ENCODE data around the gene PCCA.

PCCA gene

GRCh38 chr13:100392709-100393630 is 304.1 kb downstream of the PCCA start:
- H2BK12ac ChIP-seq (ENCODE audit: low read length in 2 of 2): peak overlapping the region; percentile 37 to 84
- WGBS: 50% methylated on average over 11 of the region's 12 CpGs
- no peaks in the 10 kb centered on the region for H3K9me3 ChIP-seq (ENCODE audit: control insufficient read depth, low read length)
- H3K23ac ChIP-seq (ENCODE audit: low read length in 2 of 2): no peak overlapping the region
- H3K27me3 ChIP-seq (ENCODE audit: control insufficient read depth in 1 of 2, insufficient read depth in 1 of 2, low read length in 2 of 2): no peaks in the 10 kb centered on the region
- no peak overlapping the region for H2AK5ac ChIP-seq (ENCODE audit: low read length, severe bottlenecking)
- peaks cover 18% of the 10 kb centered on the region for H3K79me1 ChIP-seq (replicated peaks; ENCODE audit: low read length, poor library complexity, severe bottlenecking)
- H3K36me3 ChIP-seq (ENCODE audit: control insufficient read depth in 1 of 2, insufficient read depth in 2 of 2, low read depth in 1 of 2, low read length in 2 of 2): peaks cover 0 to 9% of the 10 kb centered on the region in 2 experiments
- peak overlapping the region; percentile 61 for H2BK120ac ChIP-seq (ENCODE audit: low read depth, low read length)
- peak overlapping the region; percentile 98 for H3K27ac ChIP-seq (ENCODE audit: low read length, poor library complexity, severe bottlenecking)
- H3K4me2 ChIP-seq (ENCODE audit: low read length, poor library complexity, severe bottlenecking): peak overlapping the region; percentile 2
- peak overlapping the region; percentile 41 for H4K8ac ChIP-seq (ENCODE audit: low read length)
- H2BK15ac ChIP-seq (ENCODE audit: low read depth, poor library complexity, severe bottlenecking): no peak overlapping the region
- peak overlapping the region; percentile 75 to 79 for H3K18ac ChIP-seq (ENCODE audit: low read depth in 1 of 2, low read length in 2 of 2)
- no peak overlapping the region for H2AFZ ChIP-seq (ENCODE audit: low read depth, low read length)
- peak overlapping the region; percentile 83 for H4K91ac ChIP-seq (ENCODE audit: low read length)
- peak overlapping the region; percentile 76 for H2BK5ac ChIP-seq (ENCODE audit: low read depth, low read length, poor library complexity, severe bottlenecking)
- DNase-seq: peak; percentile 100
- H3K4me1 ChIP-seq (ENCODE audit: control insufficient read depth, insufficient read depth, low read depth, low read length): peaks cover 9% of the 10 kb centered on the region
- H3K4me3 ChIP-seq (ENCODE audit: insufficient read depth in 1 of 2, low read depth in 1 of 2, low read length in 2 of 2): peak overlapping the region in 1 of 2 experiments; percentile 69
- H3K4ac ChIP-seq (ENCODE audit: low read depth in 1 of 2, low read length in 2 of 2): peak overlapping the region in 1 of 2 experiments; percentile 58
- H3K9ac ChIP-seq (ENCODE audit: low read length): peak overlapping the region; percentile 89
- no peak overlapping the region for H3K14ac ChIP-seq (ENCODE audit: low read length in 2 of 2)

- H3K4me3 ChIP-seq (ENCODE audit: insufficient read depth in 1 of 2, low read depth in 1 of 2, low read length in 2 of 2): peak overlapping the region in 1 of 2 experiments; percentile 69
- peak overlapping the region; percentile 19 for H2BK120ac ChIP-seq (ENCODE audit: low read depth, low read length)
- H3K9me3 ChIP-seq (ENCODE audit: control insufficient read depth, low read length): no peaks in the 10 kb centered on the region
- peaks cover 12% of the 10 kb centered on the region for H3K79me1 ChIP-seq (replicated peaks; ENCODE audit: low read length, poor library complexity, severe bottlenecking)
- peak overlapping the region; percentile 31 for H2BK5ac ChIP-seq (ENCODE audit: low read depth, low read length, poor library complexity, severe bottlenecking)
- H3K27ac ChIP-seq (ENCODE audit: low read length, poor library complexity, severe bottlenecking): peak overlapping the region; percentile 98
- H2BK12ac ChIP-seq (ENCODE audit: low read length in 2 of 2): no peak overlapping the region
- peaks cover 9% of the 10 kb centered on the region for H3K4me1 ChIP-seq (ENCODE audit: control insufficient read depth, insufficient read depth, low read depth, low read length)
- 0% methylated on average over 3 of the region's 9 CpGs for WGBS
- H3K9ac ChIP-seq (ENCODE audit: low read length): peak overlapping the region; percentile 89
- no peak overlapping the region for H4K91ac ChIP-seq (ENCODE audit: low read length)
- no peak overlapping the region for H3K14ac ChIP-seq (ENCODE audit: low read length in 2 of 2)
- no peaks in the 10 kb centered on the region for H3K27me3 ChIP-seq (ENCODE audit: control insufficient read depth in 1 of 2, insufficient read depth in 1 of 2, low read length in 2 of 2)
- peak overlapping the region in 1 of 2 experiments; percentile 37 for H3K4ac ChIP-seq (ENCODE audit: low read depth in 1 of 2, low read length in 2 of 2)
- DNase-seq: peak; percentile 84
- H4K8ac ChIP-seq (ENCODE audit: low read length): no peak overlapping the region
- no peak overlapping the region for H2BK15ac ChIP-seq (ENCODE audit: low read depth, poor library complexity, severe bottlenecking)
- peak overlapping the region; percentile 77 for H2AK5ac ChIP-seq (ENCODE audit: low read length, severe bottlenecking)
- no peak overlapping the region for H2AFZ ChIP-seq (ENCODE audit: low read depth, low read length)
- no peak overlapping the region for H3K23ac ChIP-seq (ENCODE audit: low read length in 2 of 2)
- peak overlapping the region; percentile 53 for H3K4me2 ChIP-seq (ENCODE audit: low read length, poor library complexity, severe bottlenecking)
- peak overlapping the region; percentile 6 to 40 for H3K18ac ChIP-seq (ENCODE audit: low read depth in 1 of 2, low read length in 2 of 2)
- peaks cover 0 to 7% of the 10 kb centered on the region in 2 experiments for H3K36me3 ChIP-seq (ENCODE audit: control insufficient read depth in 1 of 2, insufficient read depth in 2 of 2, low read depth in 1 of 2, low read length in 2 of 2)
These were observed 305.3 kb downstream of the PCCA start for GRCh38 chr13:100394005-100394695.

- Histone ChIP-seq H3K23ac (ENCODE audit: low read length in 2 of 2) (no peak overlapping the region), H2BK12ac (ENCODE audit: low read length in 2 of 2) (no peak overlapping the region), H2AK5ac (ENCODE audit: low read length, severe bottlenecking) (no peak overlapping the region), H3K4me2 (ENCODE audit: low read length, poor library complexity, severe bottlenecking) (no peak overlapping the region), H3K36me3 (ENCODE audit: control insufficient read depth in 1 of 2, insufficient read depth in 2 of 2, low read depth in 1 of 2, low read length in 2 of 2) (peaks cover 0 to 3% of the 10 kb centered on the region in 2 experiments), H4K91ac (ENCODE audit: low read length) (no peak overlapping the region), H3K18ac (ENCODE audit: low read depth in 1 of 2, low read length in 2 of 2) (no peak overlapping the region), H3K9ac (ENCODE audit: low read length) (peak overlapping the region; percentile 89), H4K8ac (ENCODE audit: low read length) (no peak overlapping the region), H3K9me3 (ENCODE audit: control insufficient read depth, low read length) (no peaks in the 10 kb centered on the region), H3K27me3 (ENCODE audit: control insufficient read depth in 1 of 2, insufficient read depth in 1 of 2, low read length in 2 of 2) (no peaks in the 10 kb centered on the region), H3K79me1 (replicated peaks; ENCODE audit: low read length, poor library complexity, severe bottlenecking) (peaks cover 8% of the 10 kb centered on the region), H3K14ac (ENCODE audit: low read length in 2 of 2) (no peak overlapping the region), H2BK15ac (ENCODE audit: low read depth, poor library complexity, severe bottlenecking) (no peak overlapping the region), H2BK5ac (ENCODE audit: low read depth, low read length, poor library complexity, severe bottlenecking) (no peak overlapping the region), H3K4ac (ENCODE audit: low read depth in 1 of 2, low read length in 2 of 2) (peak overlapping the region in 1 of 2 experiments; percentile 24), H2AFZ (ENCODE audit: low read depth, low read length) (no peak overlapping the region), H3K27ac (ENCODE audit: low read length, poor library complexity, severe bottlenecking) (no peak overlapping the region), H3K4me1 (ENCODE audit: control insufficient read depth, insufficient read depth, low read depth, low read length) (peaks cover 5% of the 10 kb centered on the region), H2BK120ac (ENCODE audit: low read depth, low read length) (no peak overlapping the region), H3K4me3 (ENCODE audit: insufficient read depth in 1 of 2, low read depth in 1 of 2, low read length in 2 of 2) (no peak overlapping the region)
- DNase-seq: no peak
- 100% methylated on average over 2 of the region's 4 CpGs for WGBS
These were observed 306.9 kb downstream of the PCCA start for GRCh38 chr13:100395698-100396373.

Data from mesenchymal stem cell (in vitro differentiated cells and primary cell).